Tibial nerve (tissue), 4 donors: ENCODE data around the gene COA4. TPM values are rescaled to one million over a fixed set of nuclear protein-coding genes. Genes with fewer than 3 reads are reported as not detected.

Experiments
- DNase-seq, 2 donors: peaks; one replicate each; pipeline ENCODE4 v3.0.0-alpha.2; 2019; ENCODE audit warnings: low spot score in 2 of 2
- H3K27ac ChIP-seq, 4 donors: fragments of 200-600 bp; sonication (generic) in 3 of 4; one replicate each; pipeline ENCODE4 v1.5.1; 2017 to 2019; ENCODE audit warnings: mild to moderate bottlenecking in 1 of 4
- H3K27me3 ChIP-seq, 2 donors: fragments of 200-600 bp; sonication (generic) in 1 of 2; one replicate each; pipeline versions ENCODE4 v1.5.1 to v1.6.0; 2017 to 2019
- H3K36me3 ChIP-seq, 3 donors: fragments of 200-600 bp; sonication (generic); one replicate each; pipeline ENCODE4 v1.5.1; 2018 to 2019
- H3K4me1 ChIP-seq, 4 donors: fragments of 200-600 bp; sonication (generic) in 3 of 4; one replicate each; pipeline ENCODE4 v1.5.1; 2017 to 2019
- H3K4me3 ChIP-seq, 4 donors: fragments of 200-600 bp; sonication (generic) in 3 of 4; one replicate each; pipeline ENCODE4 v1.5.1; 2017 to 2019; ENCODE audit warnings: mild to moderate bottlenecking in 1 of 4, moderate library complexity in 1 of 4
- H3K9me3 ChIP-seq, 4 donors: fragments of 200-600 bp; sonication (generic) in 3 of 4; one replicate each; pipeline ENCODE4 v1.5.1; 2017 to 2019
- CTCF ChIP-seq, 5 experiments: fragments of 200-600 bp in 3 of 5; fragments of 450-650 bp in 2 of 5; sonication (generic) in 3 of 5; IDR thresholded peaks; one replicate each; pipeline ENCODE4 v1.5.1; 2016 to 2019; ENCODE audit warnings: antibody characterized with exemption in 5 of 5, mild to moderate bottlenecking in 3 of 5, moderate library complexity in 2 of 5
- EP300 ChIP-seq, 2 donors: sonication (generic); formaldehyde crosslinking; IDR thresholded peaks; one replicate each; pipeline ENCODE4 v1.6.1; 2017; ENCODE audit warnings: antibody characterized with exemption in 2 of 2, mild to moderate bottlenecking in 1 of 2
- POLR2A ChIP-seq, 2 donors: fragments of 450-650 bp; IDR thresholded peaks; one replicate each; pipeline ENCODE4 v1.6.1; 2017; ENCODE audit warnings: antibody characterized with exemption in 2 of 2, mild to moderate bottlenecking in 2 of 2, moderate library complexity in 2 of 2
- WGBS, 2 donors: methylation state at CpG; one replicate each; pipeline ENCODE4 v1.1.5; 2018; 5-methylcytosine and 5-hydroxymethylcytosine counted together
- total RNA-seq, 4 donors: library from RNA; depleted of rRNA; stranded (reverse); fragments of >200 nt; gene quantifications; one replicate each; pipeline ENCODE4 v1.1.0, GENCODE V29; 2016

COA4 gene
- 100 to 1,000 TPM in 1 of 4 donors, 10 to 100 TPM in 3; 63.2 to 100 (median 69.2) TPM for total RNA-seq

GRCh38 chr11:73876424-73877310, at the start of gene COA4, which contains the start of gene PAAF1:
Gene COA4 (minus strand): TSS chr11:73876846. CDS start chr11:73873378, 3,468 bp downstream.
Gene PAAF1 (plus strand): TSS chr11:73876999. CDS start chr11:73877022, 23 bp downstream.
- H3K36me3 ChIP-seq, result peaks cover 0 to 38% (median 0%) of the 10 kb centered on the region in 3 donors
- peak within 1 kb of the TSS; percentile 45 to 88 (median 85) for H3K27ac ChIP-seq
- H3K4me1 ChIP-seq, result peaks cover 4 to 33% (median 14%) of the 10 kb centered on the region in 4 donors
- H3K27me3 ChIP-seq, result no peaks in the 10 kb centered on the region
- TF ChIP-seq CTCF (IDR thresholded peaks at IDR 0.05) (peak in 1 of 5 experiments; percentile 32), EP300 (IDR thresholded peaks at IDR 0.05) (peak; percentile 66 to 89), POLR2A (IDR thresholded peaks at IDR 0.05) (peak in 1 of 2 donors; percentile 50)
- peak; percentile 86 to 92 for DNase-seq
- peak within 1 kb of the TSS; percentile 61 to 88 (median 80) for H3K4me3 ChIP-seq
- H3K9me3 ChIP-seq, result no peaks in the 10 kb centered on the region
- WGBS, 2 donors, result 0 to 1% methylated on average over 57 of the region's 57 CpGs

GRCh38 chr11:73921180-73921579, 44.5 kb upstream of the COA4 start:
- Histone ChIP-seq H3K4me3 (no peak overlapping the region), H3K36me3 (peaks cover 5 to 95% (median 15%) of the 10 kb centered on the region in 3 donors), H3K9me3 (no peaks in the 10 kb centered on the region), H3K27ac (no peak overlapping the region), H3K4me1 (no peaks in the 10 kb centered on the region), H3K27me3 (no peaks in the 10 kb centered on the region)
- TF ChIP-seq POLR2A (IDR thresholded peaks at IDR 0.05) (no peak), EP300 (IDR thresholded peaks at IDR 0.05) (no peak)
- 91 to 96% methylated on average over 4 of the region's 4 CpGs for WGBS, 2 donors
- DNase-seq, result no peak

GRCh38 chr11:73916435-73916834, 39.8 kb upstream of the COA4 start:
- no peaks in the 10 kb centered on the region for H3K4me1 ChIP-seq
- H3K27ac ChIP-seq, result no peak overlapping the region
- 81 to 85% methylated on average over 1 of the region's 1 CpG for WGBS, 2 donors
- H3K4me3 ChIP-seq, result no peak overlapping the region
- H3K36me3 ChIP-seq, result peaks cover 0 to 98% (median 22%) of the 10 kb centered on the region in 3 donors
- no peaks in the 10 kb centered on the region for H3K9me3 ChIP-seq
- H3K27me3 ChIP-seq, result no peaks in the 10 kb centered on the region
- no peak for DNase-seq
- TF ChIP-seq POLR2A (IDR thresholded peaks at IDR 0.05) (no peak), CTCF (IDR thresholded peaks at IDR 0.05) (no peak), EP300 (IDR thresholded peaks at IDR 0.05) (no peak)

- WGBS, 2 donors, result 76 to 83% methylated on average over 4 of the region's 4 CpGs
- no peak overlapping the region for H3K4me3 ChIP-seq
- no peaks in the 10 kb centered on the region for H3K4me1 ChIP-seq
- no peak overlapping the region for H3K27ac ChIP-seq
- no peaks in the 10 kb centered on the region for H3K9me3 ChIP-seq
- H3K27me3 ChIP-seq, result no peaks in the 10 kb centered on the region
- peaks cover 0 to 98% (median 15%) of the 10 kb centered on the region in 3 donors for H3K36me3 ChIP-seq
- DNase-seq, result no peak
- TF ChIP-seq POLR2A (IDR thresholded peaks at IDR 0.05) (no peak), EP300 (IDR thresholded peaks at IDR 0.05) (no peak), CTCF (IDR thresholded peaks at IDR 0.05) (no peak)
These were observed 37.6 kb upstream of the COA4 start for GRCh38 chr11:73914284-73914683.

GRCh38 chr11:73913472-73913871, 36.8 kb upstream of the COA4 start:
- no peak overlapping the region for H3K4me3 ChIP-seq
- H3K4me1 ChIP-seq, result no peaks in the 10 kb centered on the region
- peaks cover 0 to 98% (median 15%) of the 10 kb centered on the region in 3 donors for H3K36me3 ChIP-seq
- no peaks in the 10 kb centered on the region for H3K9me3 ChIP-seq
- no peak for TF ChIP-seq EP300 (IDR thresholded peaks at IDR 0.05)
- no peak for TF ChIP-seq CTCF (IDR thresholded peaks at IDR 0.05)
- TF ChIP-seq POLR2A (IDR thresholded peaks at IDR 0.05), result no peak
- no peak overlapping the region for H3K27ac ChIP-seq
- DNase-seq, result no peak
- H3K27me3 ChIP-seq, result no peaks in the 10 kb centered on the region
